HEK293 (cell line): ENCODE data around the gene TRAF2.

ENCODE experiments used
- CTCF ChIA-PET: fragments of 350-600 bp; formaldehyde crosslinking; extraction: SDS; loops from one replicate; lab custom pipeline; 2021; ENCODE audit warnings: antibody characterized with exemption; lab: Yijun Ruan, JAX
- POLR2A ChIA-PET: fragments of 300-600 bp; formaldehyde crosslinking; extraction: SDS; loops from one replicate; lab custom pipeline; 2020; ENCODE audit warnings: antibody characterized with exemption, inconsistent platforms; lab: Yijun Ruan, JAX
- H3K27ac ChIP-seq: fragments of 200-500 bp; sonication (Bioruptor generic); 2 replicates; pipeline ENCODE4 v1.5.1; 2014; ENCODE audit warnings: low read depth, low read length, control low read depth, inconsistent platforms; ENCODE audit errors: extremely low read depth
- H3K36me3 ChIP-seq, 2 experiments: fragments of 200-500 bp in 1 of 2; sonication (Bioruptor generic) in 1 of 2; 1 replicate in 1 of 2; 2 replicates in 1 of 2; pipeline ENCODE4 v1.5.1; 2014 to 2017; ENCODE audit warnings: inconsistent platforms in 2 of 2, low read length in 2 of 2; ENCODE audit not compliant: control insufficient read depth in 2 of 2, insufficient read depth in 1 of 2
- H3K4me1 ChIP-seq: fragments of 200-500 bp; sonication (Bioruptor generic); 2 replicates; pipeline ENCODE4 v1.5.1; 2014; ENCODE audit warnings: mild to moderate bottlenecking, low read length, inconsistent platforms; ENCODE audit not compliant: control insufficient read depth, insufficient read depth
- H3K4me3 ChIP-seq: 2 replicates; pipeline ENCODE4 v1.5.1; 2011; ENCODE audit warnings: low read depth, mild to moderate bottlenecking, control low read depth, low read length, moderate library complexity
- H3K9me3 ChIP-seq: fragments of 200-500 bp; sonication (Bioruptor generic); 2 replicates; pipeline ENCODE4 v1.5.1; 2014; ENCODE audit warnings: low read depth, low read length, inconsistent platforms; ENCODE audit not compliant: control insufficient read depth, insufficient read depth
- GLIS1 ChIP-seq: fragments of 450-650 bp; formaldehyde crosslinking; IDR thresholded peaks from 2 replicates; pipeline ENCODE4 v1.5.1; 2016; ENCODE audit warnings: missing biosample characterization, missing genetic modification characterization
- GLIS2 ChIP-seq: fragments of 450-650 bp; formaldehyde crosslinking; IDR thresholded peaks from 2 replicates; pipeline ENCODE4 v1.5.1; 2016; ENCODE audit warnings: missing biosample characterization, missing genetic modification characterization
- HOXA7 ChIP-seq: sonication (generic); formaldehyde crosslinking; IDR thresholded peaks from 2 replicates; pipeline ENCODE4 v1.8.1; 2022; ENCODE audit warnings: missing genetic modification reagents, borderline replicate concordance
- KLF8 ChIP-seq: fragments of 450-650 bp; formaldehyde crosslinking; IDR thresholded peaks from 2 replicates; pipeline ENCODE4 v1.5.1; 2016; ENCODE audit warnings: missing biosample characterization, missing genetic modification characterization
- MEIS1 ChIP-seq: sonication (generic); formaldehyde crosslinking; IDR thresholded peaks from 2 replicates; pipeline ENCODE4 v1.8.1; 2022; ENCODE audit warnings: missing genetic modification reagents, mild to moderate bottlenecking, borderline replicate concordance
- SETDB1 ChIP-seq: IDR thresholded peaks from one replicate; pipeline ENCODE4 v1.6.1; 2017; ENCODE audit warnings: mild to moderate bottlenecking, low read length, moderate library complexity, mixed read lengths; ENCODE audit not compliant: insufficient read length
- WT1 ChIP-seq: fragments of 450-650 bp; formaldehyde crosslinking; IDR thresholded peaks from 2 replicates; pipeline ENCODE4 v1.5.1; 2016; ENCODE audit warnings: missing biosample characterization, missing genetic modification characterization
- ZNF132 ChIP-seq: fragments of 450-650 bp; formaldehyde crosslinking; IDR thresholded peaks from 2 replicates; pipeline ENCODE4 v1.5.1; 2017; ENCODE audit warnings: missing biosample characterization, missing genetic modification characterization, borderline replicate concordance
- ZNF140 ChIP-seq: fragments of 450-650 bp; formaldehyde crosslinking; IDR thresholded peaks from 2 replicates; pipeline ENCODE4 v1.5.1; 2016; ENCODE audit warnings: missing biosample characterization, missing genetic modification characterization
- ZNF280C ChIP-seq: fragments of 450-650 bp; formaldehyde crosslinking; IDR thresholded peaks from 2 replicates; pipeline ENCODE4 v1.5.1; 2016; ENCODE audit warnings: missing biosample characterization, missing genetic modification characterization
- ZNF335 ChIP-seq: fragments of 450-650 bp; formaldehyde crosslinking; conservative IDR thresholded peaks from 2 replicates; pipeline ENCODE4 v1.5.1; 2016; ENCODE audit warnings: missing biosample characterization, missing genetic modification characterization
- ZNF362 ChIP-seq: fragments of 450-650 bp; formaldehyde crosslinking; IDR thresholded peaks from 2 replicates; pipeline ENCODE4 v1.5.1; 2016; ENCODE audit warnings: missing biosample characterization, missing genetic modification characterization
- ZNF510 ChIP-seq: fragments of 450-650 bp; formaldehyde crosslinking; IDR thresholded peaks from 2 replicates; pipeline ENCODE4 v1.5.1; 2018; ENCODE audit warnings: mild to moderate bottlenecking, missing genetic modification characterization, missing biosample characterization; ENCODE audit not compliant: insufficient replicate concordance
- ZNF514 ChIP-seq: fragments of 450-650 bp; formaldehyde crosslinking; IDR thresholded peaks from 2 replicates; pipeline ENCODE4 v1.5.1; 2016; ENCODE audit warnings: missing biosample characterization, missing genetic modification characterization
- ZNF529 ChIP-seq: fragments of 450-650 bp; formaldehyde crosslinking; IDR thresholded peaks from 2 replicates; pipeline ENCODE4 v1.5.1; 2017; ENCODE audit warnings: missing genetic modification characterization, missing biosample characterization; ENCODE audit not compliant: insufficient replicate concordance
- ZNF558 ChIP-seq: fragments of 450-650 bp; formaldehyde crosslinking; IDR thresholded peaks from 2 replicates; pipeline ENCODE4 v1.5.1; 2016; ENCODE audit warnings: missing biosample characterization, missing genetic modification characterization
- ZNF585B ChIP-seq: fragments of 450-650 bp; formaldehyde crosslinking; IDR thresholded peaks from 2 replicates; pipeline ENCODE4 v1.5.1; 2016; ENCODE audit warnings: missing biosample characterization, missing genetic modification characterization
- ZNF658 ChIP-seq: fragments of 450-650 bp; formaldehyde crosslinking; IDR thresholded peaks from 2 replicates; pipeline ENCODE4; 2016; ENCODE audit warnings: missing biosample characterization, missing genetic modification characterization
- ZNF664 ChIP-seq: fragments of 450-650 bp; formaldehyde crosslinking; IDR thresholded peaks from 2 replicates; pipeline ENCODE4 v1.5.1; 2016; ENCODE audit warnings: missing biosample characterization, missing genetic modification characterization
- ZNF677 ChIP-seq: fragments of 450-650 bp; IDR thresholded peaks from 2 replicates; pipeline ENCODE4 v1.5.0; 2018; ENCODE audit warnings: missing biosample characterization, mild to moderate bottlenecking, missing genetic modification characterization, moderate library complexity
- ZNF747 ChIP-seq: fragments of 450-650 bp; formaldehyde crosslinking; IDR thresholded peaks from 2 replicates; pipeline ENCODE4 v1.5.1; 2016; ENCODE audit warnings: missing biosample characterization, missing genetic modification characterization
- ZNF776 ChIP-seq: fragments of 450-650 bp; formaldehyde crosslinking; IDR thresholded peaks from 2 replicates; pipeline ENCODE4 v1.5.0; 2017; ENCODE audit warnings: missing biosample characterization, missing genetic modification characterization, borderline replicate concordance

Gene TRAF2

GRCh38 chr9:136952321-136952850, 66.1 kb downstream of the TRAF2 start:
- Histone ChIP-seq H3K9me3 (no peaks in the 10 kb centered on the region), H3K27ac (no peak overlapping the region), H3K36me3 (no peaks in the 10 kb centered on the region), H3K4me3 (no peak overlapping the region), H3K4me1 (no peaks in the 10 kb centered on the region; the same call in 1 of the 2 replicates)
- ChIA-PET CTCF (interaction anchor here (0.6 to 1.6 kb wide), 2 partner anchors 83 to 386 kb away, joined by 3 to 6 read pairs; no protein-coding TSS in a partner anchor), POLR2A (interaction anchor here (0.6 kb wide), 1 partner anchor 15 kb away, joined by 4 read pairs; no protein-coding TSS in a partner anchor)
- TF ChIP-seq MEIS1 (CRISPR knock-in tag) (no peak), ZNF510 (tag by site-specific recombination) (no peak), GLIS2 (tag by site-specific recombination) (0 out of 2 replicates have a peak, but pooled peaks have one; percentile 11), ZNF132 (tag by site-specific recombination) (no peak), GLIS1 (tag by site-specific recombination) (peak; percentile 11; the same call in 1 of the 2 replicates), ZNF280C (tag by site-specific recombination) (no peak), KLF8 (tag by site-specific recombination) (no peak)

- no peak overlapping the region for H3K27ac ChIP-seq
- no peaks in the 10 kb centered on the region for H3K9me3 ChIP-seq
- H3K36me3 ChIP-seq = no peaks in the 10 kb centered on the region
- no peaks in the 10 kb centered on the region; the same call in 1 of the 2 replicates for H3K4me1 ChIP-seq
- no peak for TF ChIP-seq ZNF529
- no peak for TF ChIP-seq ZNF664 (tag by site-specific recombination)
- TF ChIP-seq ZNF558 (tag by site-specific recombination) = no peak
- TF ChIP-seq ZNF776 = no peak
- TF ChIP-seq ZNF658 (tag by site-specific recombination) = no peak
- TF ChIP-seq HOXA7 (CRISPR knock-in tag) = no peak
- no peak for TF ChIP-seq ZNF747 (tag by site-specific recombination)
- TF ChIP-seq ZNF132 (tag by site-specific recombination) = no peak
- no peak for TF ChIP-seq ZNF514 (tag by site-specific recombination)
- TF ChIP-seq ZNF140 = no peak
- TF ChIP-seq ZNF677 (tag by site-specific recombination) = no peak
- TF ChIP-seq ZNF362 (tag by site-specific recombination) = no peak
- no peak for TF ChIP-seq SETDB1
- TF ChIP-seq ZNF585B (tag by site-specific recombination) = no peak
- no peak for TF ChIP-seq ZNF335 (tag by site-specific recombination)
- TF ChIP-seq WT1 (tag by site-specific recombination) = no peak
- no peak overlapping the region for H3K4me3 ChIP-seq
- POLR2A ChIA-PET = interaction anchor here (0.6 kb wide), 1 partner anchor 14 kb away, joined by 4 read pairs; no protein-coding TSS in a partner anchor
- CTCF ChIA-PET = interaction anchor here (1.0 to 1.6 kb wide), 2 partner anchors 39 to 82 kb away, joined by 4 to 6 read pairs; partner anchors contain the start of gene PAXX
These were observed 66.8 kb downstream of the TRAF2 start for GRCh38 chr9:136952876-136953770.
